ENCODE measurements around the gene E2F1.

DNA sequence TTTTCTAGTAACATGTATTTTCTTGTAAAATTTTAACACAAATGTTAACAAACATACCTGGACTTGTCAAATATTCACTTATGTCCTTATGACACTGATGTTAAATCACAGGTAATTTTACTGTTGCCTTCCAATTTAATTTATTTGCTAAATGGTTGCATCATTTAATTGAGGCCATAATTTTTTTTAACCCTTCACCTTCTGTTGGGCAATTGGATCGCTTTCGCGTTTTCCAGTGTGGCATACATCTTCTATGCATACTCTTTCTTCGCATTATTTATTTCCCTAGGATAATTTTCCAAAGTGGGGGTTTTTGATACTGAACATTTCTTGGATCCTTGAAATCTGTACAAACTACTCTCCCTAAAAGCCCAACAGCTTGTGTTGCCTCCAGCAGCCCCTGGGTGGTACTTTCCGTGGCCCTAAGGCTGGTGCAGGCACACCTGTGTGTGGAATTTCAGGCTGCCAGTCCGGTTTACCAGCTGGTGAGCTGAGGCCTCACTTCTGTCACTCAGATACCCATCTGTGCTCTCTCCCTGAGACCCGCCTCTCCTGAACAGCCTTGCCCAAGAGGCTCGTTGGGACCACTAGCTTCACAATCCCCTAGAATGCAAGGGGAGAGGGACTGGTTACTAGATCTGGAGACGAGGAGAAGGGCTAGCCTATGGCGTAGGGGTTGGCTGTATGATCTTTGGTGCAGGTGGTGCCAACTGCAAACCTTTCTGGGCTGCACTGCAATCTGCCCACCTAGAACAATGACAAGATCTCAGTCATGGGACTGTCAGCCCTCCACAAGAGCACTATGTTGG lies 35.2 kb downstream of the E2F1 start:
- TF ChIP-seq, protein P1, sequence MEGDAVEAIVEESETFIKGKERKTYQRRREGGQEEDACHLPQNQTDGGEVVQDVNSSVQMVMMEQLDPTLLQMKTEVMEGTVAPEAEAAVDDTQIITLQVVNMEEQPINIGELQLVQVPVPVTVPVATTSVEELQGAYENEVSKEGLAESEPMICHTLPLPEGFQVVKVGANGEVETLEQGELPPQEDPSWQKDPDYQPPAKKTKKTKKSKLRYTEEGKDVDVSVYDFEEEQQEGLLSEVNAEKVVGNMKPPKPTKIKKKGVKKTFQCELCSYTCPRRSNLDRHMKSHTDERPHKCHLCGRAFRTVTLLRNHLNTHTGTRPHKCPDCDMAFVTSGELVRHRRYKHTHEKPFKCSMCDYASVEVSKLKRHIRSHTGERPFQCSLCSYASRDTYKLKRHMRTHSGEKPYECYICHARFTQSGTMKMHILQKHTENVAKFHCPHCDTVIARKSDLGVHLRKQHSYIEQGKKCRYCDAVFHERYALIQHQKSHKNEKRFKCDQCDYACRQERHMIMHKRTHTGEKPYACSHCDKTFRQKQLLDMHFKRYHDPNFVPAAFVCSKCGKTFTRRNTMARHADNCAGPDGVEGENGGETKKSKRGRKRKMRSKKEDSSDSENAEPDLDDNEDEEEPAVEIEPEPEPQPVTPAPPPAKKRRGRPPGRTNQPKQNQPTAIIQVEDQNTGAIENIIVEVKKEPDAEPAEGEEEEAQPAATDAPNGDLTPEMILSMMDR (conservative IDR thresholded peaks at IDR 0.05; ENCODE audit: low read depth in 2 of 2): no peak
- TF ChIP-seq POLR2AphosphoS5 (IDR thresholded peaks at IDR 0.05; ENCODE audit: low read depth) (no peak), EZH2 (IDR thresholded peaks at IDR 0.05; ENCODE audit: low read depth, unreplicated experiment) (no peak)
- TF ChIP-seq, protein P2, sequence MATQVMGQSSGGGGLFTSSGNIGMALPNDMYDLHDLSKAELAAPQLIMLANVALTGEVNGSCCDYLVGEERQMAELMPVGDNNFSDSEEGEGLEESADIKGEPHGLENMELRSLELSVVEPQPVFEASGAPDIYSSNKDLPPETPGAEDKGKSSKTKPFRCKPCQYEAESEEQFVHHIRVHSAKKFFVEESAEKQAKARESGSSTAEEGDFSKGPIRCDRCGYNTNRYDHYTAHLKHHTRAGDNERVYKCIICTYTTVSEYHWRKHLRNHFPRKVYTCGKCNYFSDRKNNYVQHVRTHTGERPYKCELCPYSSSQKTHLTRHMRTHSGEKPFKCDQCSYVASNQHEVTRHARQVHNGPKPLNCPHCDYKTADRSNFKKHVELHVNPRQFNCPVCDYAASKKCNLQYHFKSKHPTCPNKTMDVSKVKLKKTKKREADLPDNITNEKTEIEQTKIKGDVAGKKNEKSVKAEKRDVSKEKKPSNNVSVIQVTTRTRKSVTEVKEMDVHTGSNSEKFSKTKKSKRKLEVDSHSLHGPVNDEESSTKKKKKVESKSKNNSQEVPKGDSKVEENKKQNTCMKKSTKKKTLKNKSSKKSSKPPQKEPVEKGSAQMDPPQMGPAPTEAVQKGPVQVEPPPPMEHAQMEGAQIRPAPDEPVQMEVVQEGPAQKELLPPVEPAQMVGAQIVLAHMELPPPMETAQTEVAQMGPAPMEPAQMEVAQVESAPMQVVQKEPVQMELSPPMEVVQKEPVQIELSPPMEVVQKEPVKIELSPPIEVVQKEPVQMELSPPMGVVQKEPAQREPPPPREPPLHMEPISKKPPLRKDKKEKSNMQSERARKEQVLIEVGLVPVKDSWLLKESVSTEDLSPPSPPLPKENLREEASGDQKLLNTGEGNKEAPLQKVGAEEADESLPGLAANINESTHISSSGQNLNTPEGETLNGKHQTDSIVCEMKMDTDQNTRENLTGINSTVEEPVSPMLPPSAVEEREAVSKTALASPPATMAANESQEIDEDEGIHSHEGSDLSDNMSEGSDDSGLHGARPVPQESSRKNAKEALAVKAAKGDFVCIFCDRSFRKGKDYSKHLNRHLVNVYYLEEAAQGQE (IDR thresholded peaks at IDR 0.05; ENCODE audit: unreplicated experiment): no peak
- TF ChIP-seq, protein P3, sequence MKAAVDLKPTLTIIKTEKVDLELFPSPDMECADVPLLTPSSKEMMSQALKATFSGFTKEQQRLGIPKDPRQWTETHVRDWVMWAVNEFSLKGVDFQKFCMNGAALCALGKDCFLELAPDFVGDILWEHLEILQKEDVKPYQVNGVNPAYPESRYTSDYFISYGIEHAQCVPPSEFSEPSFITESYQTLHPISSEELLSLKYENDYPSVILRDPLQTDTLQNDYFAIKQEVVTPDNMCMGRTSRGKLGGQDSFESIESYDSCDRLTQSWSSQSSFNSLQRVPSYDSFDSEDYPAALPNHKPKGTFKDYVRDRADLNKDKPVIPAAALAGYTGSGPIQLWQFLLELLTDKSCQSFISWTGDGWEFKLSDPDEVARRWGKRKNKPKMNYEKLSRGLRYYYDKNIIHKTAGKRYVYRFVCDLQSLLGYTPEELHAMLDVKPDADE (IDR thresholded peaks at IDR 0.05): no peak
